ENCODE results near the gene NNT. TPM values are rescaled to one million over a fixed set of nuclear protein-coding genes. Genes with fewer than 3 reads are reported as not detected.

NNT gene
- total RNA-seq, 2 donors from 2014 or later: 25.1 to 30.1 TPM

DNA sequence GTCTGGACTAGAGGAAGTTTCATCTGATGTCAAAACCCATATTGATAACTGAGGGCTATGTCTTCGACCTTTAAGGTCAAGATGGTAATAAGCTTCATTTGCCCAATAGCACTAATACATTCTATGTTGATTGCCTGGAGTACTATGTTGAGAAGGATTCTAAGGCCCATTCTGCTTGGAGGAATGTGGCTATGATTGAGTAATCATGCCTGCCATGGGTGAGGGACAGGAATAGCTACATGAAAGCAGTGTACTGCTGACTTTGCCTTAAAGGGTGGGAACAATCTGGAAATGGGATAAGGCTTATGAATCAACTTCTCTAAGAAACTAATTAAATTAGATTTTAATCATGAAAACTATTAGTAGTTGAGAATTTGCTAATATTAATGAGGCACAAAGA, 13.6 kb downstream of the NNT start:
- H3K9me3 ChIP-seq: no peaks in the 10 kb centered on the region
- no peak overlapping the region for H3K27ac ChIP-seq
- H3K36me3 ChIP-seq (replicated peaks in 1 of 2; ENCODE audit: insufficient read depth in 1 of 2, low read depth in 2 of 2): peaks cover 0 to 3% of the 10 kb centered on the region in 2 donors
- no peak for TF ChIP-seq POLR2A (IDR thresholded peaks at IDR 0.05)
- TF ChIP-seq, protein P1, sequence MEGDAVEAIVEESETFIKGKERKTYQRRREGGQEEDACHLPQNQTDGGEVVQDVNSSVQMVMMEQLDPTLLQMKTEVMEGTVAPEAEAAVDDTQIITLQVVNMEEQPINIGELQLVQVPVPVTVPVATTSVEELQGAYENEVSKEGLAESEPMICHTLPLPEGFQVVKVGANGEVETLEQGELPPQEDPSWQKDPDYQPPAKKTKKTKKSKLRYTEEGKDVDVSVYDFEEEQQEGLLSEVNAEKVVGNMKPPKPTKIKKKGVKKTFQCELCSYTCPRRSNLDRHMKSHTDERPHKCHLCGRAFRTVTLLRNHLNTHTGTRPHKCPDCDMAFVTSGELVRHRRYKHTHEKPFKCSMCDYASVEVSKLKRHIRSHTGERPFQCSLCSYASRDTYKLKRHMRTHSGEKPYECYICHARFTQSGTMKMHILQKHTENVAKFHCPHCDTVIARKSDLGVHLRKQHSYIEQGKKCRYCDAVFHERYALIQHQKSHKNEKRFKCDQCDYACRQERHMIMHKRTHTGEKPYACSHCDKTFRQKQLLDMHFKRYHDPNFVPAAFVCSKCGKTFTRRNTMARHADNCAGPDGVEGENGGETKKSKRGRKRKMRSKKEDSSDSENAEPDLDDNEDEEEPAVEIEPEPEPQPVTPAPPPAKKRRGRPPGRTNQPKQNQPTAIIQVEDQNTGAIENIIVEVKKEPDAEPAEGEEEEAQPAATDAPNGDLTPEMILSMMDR (IDR thresholded peaks at IDR 0.05): no peak
- no peak overlapping the region for H3K4me3 ChIP-seq
- no peaks in the 10 kb centered on the region for H3K27me3 ChIP-seq
- intact Hi-C loops (cut with DNase I): no loop called here
- ATAC-seq: no peak
- no peak for DNase-seq
- H3K4me1 ChIP-seq: no peaks in the 10 kb centered on the region
- 59 to 93% methylated on average over 1 of the region's 1 CpG for WGBS, 2 donors

DNA sequence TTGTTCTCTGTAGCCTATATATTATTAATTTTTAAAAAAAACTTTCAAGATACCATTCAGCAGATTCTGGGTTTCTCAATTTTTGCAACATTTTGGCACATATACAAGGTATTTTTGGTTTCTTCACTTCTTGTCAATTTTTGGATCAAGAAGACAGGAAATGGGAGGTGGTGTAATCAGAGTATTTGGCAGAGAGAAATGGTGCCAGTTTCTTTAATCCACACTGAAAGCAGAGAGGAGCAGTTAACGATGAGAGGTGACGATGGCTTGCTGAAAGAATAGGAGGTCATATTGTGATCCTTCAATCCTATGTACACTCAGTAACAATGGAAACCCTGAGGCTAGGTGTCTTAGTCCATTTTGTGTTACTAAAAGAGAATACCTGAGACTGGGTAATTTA, 16.4 kb downstream of the NNT start:
- DNase-seq (no peak), ATAC-seq (no peak)
- WGBS, 2 donors: 68 to 95% methylated on average over 2 of the region's 2 CpGs
- Histone ChIP-seq H3K36me3 (replicated peaks in 1 of 2; ENCODE audit: insufficient read depth in 1 of 2, low read depth in 2 of 2) (no peaks in the 10 kb centered on the region), H3K27ac (no peak overlapping the region), H3K9me3 (no peaks in the 10 kb centered on the region), H3K4me1 (no peaks in the 10 kb centered on the region), H3K4me3 (no peak overlapping the region), H3K27me3 (no peaks in the 10 kb centered on the region)
- no peak for TF ChIP-seq POLR2A (IDR thresholded peaks at IDR 0.05)
- TF ChIP-seq, protein P1 (IDR thresholded peaks at IDR 0.05): no peak
- intact Hi-C loops (cut with DNase I): no loop called here

DNA sequence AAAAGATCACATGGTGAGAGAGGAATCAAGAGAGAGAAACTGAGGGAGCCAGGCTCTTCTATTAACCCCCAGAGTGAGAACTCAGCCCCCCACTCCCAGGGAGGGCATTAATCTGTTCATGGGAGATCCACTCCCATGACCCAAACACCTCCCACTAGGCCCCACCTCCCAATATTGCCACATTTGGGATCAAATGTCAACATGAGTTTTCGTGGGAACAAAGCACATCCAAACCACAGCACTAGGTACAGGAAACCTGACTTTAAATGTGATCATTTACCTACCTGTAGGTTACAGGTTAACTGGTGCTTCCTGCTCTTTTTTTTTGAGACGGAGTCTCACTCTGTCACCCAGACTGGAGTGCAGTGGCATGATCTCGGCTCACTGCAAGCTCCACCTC, 16.9 kb downstream of the NNT start:
- no peaks in the 10 kb centered on the region for H3K36me3 ChIP-seq (replicated peaks in 1 of 2; ENCODE audit: insufficient read depth in 1 of 2, low read depth in 2 of 2)
- H3K9me3 ChIP-seq: no peaks in the 10 kb centered on the region
- DNase-seq: no peak
- ATAC-seq: no peak
- no peaks in the 10 kb centered on the region for H3K27me3 ChIP-seq
- H3K27ac ChIP-seq: no peak overlapping the region
- no peaks in the 10 kb centered on the region for H3K4me1 ChIP-seq
- no peak overlapping the region for H3K4me3 ChIP-seq
- 83 to 87% methylated on average over 3 of the region's 3 CpGs for WGBS, 2 donors
- intact Hi-C loops (cut with DNase I): no loop called here
- TF ChIP-seq POLR2A (IDR thresholded peaks at IDR 0.05): no peak
- TF ChIP-seq, protein P1 (IDR thresholded peaks at IDR 0.05): no peak

DNA sequence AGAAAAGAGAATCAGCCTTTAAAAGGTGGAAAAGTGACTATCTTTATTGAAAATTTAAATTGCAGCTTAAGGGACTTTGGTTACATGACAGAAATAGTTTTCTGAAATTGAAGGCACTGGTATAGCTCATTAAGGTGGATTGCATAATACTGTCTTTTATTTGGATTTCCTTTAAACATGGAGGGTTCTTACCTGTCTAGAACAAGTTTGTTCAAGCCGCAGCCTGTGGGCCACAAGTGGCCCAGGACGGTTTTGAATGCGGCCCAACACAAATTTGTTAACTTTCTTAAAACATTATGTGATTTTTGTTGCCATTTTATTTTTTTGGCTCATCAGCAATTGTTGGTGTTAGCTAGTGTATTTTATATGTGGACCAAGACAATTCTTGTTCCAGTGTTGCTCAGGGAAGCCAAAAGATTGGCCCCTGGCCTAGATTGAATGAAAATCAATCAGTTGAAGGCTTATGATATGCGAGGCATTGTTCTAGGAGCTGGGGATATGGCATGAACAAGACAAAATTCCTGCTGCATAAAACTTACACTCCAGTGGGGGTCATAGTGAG, 18.0 kb downstream of the NNT start:
- 91 to 93% methylated on average over 4 of the region's 4 CpGs for whole genome bisulfite sequencing, 2 donors
- H3K27ac ChIP-seq: no peak overlapping the region
- intact Hi-C loops (cut with DNase I): no loop called here
- no peak overlapping the region for H3K4me3 ChIP-seq
- no peaks in the 10 kb centered on the region for H3K36me3 ChIP-seq (replicated peaks in 1 of 2; ENCODE audit: insufficient read depth in 1 of 2, low read depth in 2 of 2)
- no peaks in the 10 kb centered on the region for H3K9me3 ChIP-seq
- no peak for ATAC-seq
- no peaks in the 10 kb centered on the region for H3K27me3 ChIP-seq
- DNase-seq: no peak
- TF ChIP-seq, protein P1 (IDR thresholded peaks at IDR 0.05): no peak
- TF ChIP-seq POLR2A (IDR thresholded peaks at IDR 0.05): no peak
- H3K4me1 ChIP-seq: no peaks in the 10 kb centered on the region

DNA sequence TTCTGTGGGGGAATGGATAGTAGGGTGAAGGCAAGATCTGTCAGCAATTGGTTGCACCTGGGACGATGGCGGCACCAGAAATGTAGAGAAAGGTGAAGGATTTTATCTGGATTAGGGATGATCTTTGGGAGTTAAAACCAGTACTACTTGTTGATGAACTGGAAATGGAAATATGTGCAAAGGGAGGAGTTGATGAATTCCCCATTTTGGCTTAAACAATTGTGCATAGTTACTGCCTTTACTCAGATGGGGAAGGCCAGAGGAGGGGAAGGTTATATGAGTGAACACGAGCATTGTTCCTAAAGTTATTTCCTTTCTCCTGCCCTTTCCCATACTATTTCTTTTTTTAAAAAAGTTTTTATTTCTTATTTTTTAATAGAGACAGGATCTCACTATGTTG, 19.1 kb downstream of the NNT start:
- TF ChIP-seq, protein P1 (IDR thresholded peaks at IDR 0.05): no peak
- no peak for TF ChIP-seq POLR2A (IDR thresholded peaks at IDR 0.05)
- no peak for ATAC-seq

More for the DNA sequence above, 19.1 kb downstream of the NNT start:
- intact Hi-C loops (cut with DNase I): no loop called here
- Histone ChIP-seq H3K4me3 (no peak overlapping the region), H3K9me3 (no peaks in the 10 kb centered on the region), H3K27me3 (no peaks in the 10 kb centered on the region), H3K27ac (no peak overlapping the region), H3K4me1 (no peaks in the 10 kb centered on the region), H3K36me3 (replicated peaks in 1 of 2; ENCODE audit: insufficient read depth in 1 of 2, low read depth in 2 of 2) (peaks cover 0 to 2% of the 10 kb centered on the region in 2 donors)
- no peak for DNase-seq
- 95 to 96% methylated on average over 3 of the region's 3 CpGs for WGBS, 2 donors
